Thyroid gland (tissue), 4 donors: ENCODE results near the gene FHIT.

Experiments
- POLR2A ChIP-seq, 2 donors: fragments of 450-650 bp; IDR thresholded peaks; one replicate each; pipeline ENCODE4 v1.6.1; 2017; ENCODE audit warnings: antibody characterized with exemption in 2 of 2, mild to moderate bottlenecking in 2 of 2, moderate library complexity in 1 of 2
- TF ChIP-seq, protein P1 (sequence below), 6 experiments: fragments of 200-600 bp in 3 of 6; fragments of 450-650 bp in 3 of 6; sonication (generic) in 3 of 6; IDR thresholded peaks; one replicate each; pipeline ENCODE4 v1.5.1; 2016 to 2019; ENCODE audit warnings: antibody characterized with exemption in 6 of 6, mild to moderate bottlenecking in 2 of 6, inconsistent platforms in 1 of 6, moderate library complexity in 1 of 6

DNA sequence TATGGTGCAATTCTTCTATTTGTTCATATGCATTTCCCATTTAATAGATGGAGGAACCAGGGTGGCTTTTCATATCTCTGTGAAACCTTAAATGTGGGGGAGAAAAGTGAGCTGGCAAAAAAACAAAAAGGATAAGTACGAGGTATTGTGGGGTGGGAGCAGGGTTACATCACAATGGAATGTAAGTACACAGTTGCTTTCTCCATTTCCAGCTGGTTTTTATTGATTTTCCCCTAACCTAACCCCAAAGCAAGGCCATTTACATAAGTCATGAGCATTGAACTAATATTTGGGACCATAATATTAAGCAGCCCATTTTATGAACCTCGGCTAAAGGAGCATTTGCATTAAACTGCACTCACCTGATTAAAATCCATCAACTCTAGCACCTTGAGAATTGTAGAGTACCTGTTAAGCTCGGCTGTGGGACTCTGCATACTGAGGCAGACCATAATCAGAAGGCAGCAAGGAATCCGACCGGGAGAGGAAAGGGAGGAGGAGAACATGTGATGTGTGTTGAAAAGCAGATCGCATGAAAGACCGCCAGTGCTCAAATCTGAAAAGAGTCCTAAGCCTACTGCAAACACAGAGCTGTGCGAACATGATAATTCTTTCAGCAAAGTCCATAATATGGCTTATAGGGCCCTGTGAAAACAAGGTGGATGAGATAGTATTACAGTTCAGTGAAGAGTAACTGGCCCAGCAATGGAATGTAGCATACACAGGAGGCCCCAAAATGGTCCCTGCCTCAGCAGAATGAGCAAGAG, 513.4 kb downstream of the FHIT start:
- TF ChIP-seq, protein P1, sequence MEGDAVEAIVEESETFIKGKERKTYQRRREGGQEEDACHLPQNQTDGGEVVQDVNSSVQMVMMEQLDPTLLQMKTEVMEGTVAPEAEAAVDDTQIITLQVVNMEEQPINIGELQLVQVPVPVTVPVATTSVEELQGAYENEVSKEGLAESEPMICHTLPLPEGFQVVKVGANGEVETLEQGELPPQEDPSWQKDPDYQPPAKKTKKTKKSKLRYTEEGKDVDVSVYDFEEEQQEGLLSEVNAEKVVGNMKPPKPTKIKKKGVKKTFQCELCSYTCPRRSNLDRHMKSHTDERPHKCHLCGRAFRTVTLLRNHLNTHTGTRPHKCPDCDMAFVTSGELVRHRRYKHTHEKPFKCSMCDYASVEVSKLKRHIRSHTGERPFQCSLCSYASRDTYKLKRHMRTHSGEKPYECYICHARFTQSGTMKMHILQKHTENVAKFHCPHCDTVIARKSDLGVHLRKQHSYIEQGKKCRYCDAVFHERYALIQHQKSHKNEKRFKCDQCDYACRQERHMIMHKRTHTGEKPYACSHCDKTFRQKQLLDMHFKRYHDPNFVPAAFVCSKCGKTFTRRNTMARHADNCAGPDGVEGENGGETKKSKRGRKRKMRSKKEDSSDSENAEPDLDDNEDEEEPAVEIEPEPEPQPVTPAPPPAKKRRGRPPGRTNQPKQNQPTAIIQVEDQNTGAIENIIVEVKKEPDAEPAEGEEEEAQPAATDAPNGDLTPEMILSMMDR (IDR thresholded peaks at IDR 0.05), result no peak
- TF ChIP-seq POLR2A (IDR thresholded peaks at IDR 0.05), result no peak
